Esophagus squamous epithelium (tissue), 5 donors: ENCODE results near the gene SLC2A4RG. TPM values are rescaled to one million over a fixed set of nuclear protein-coding genes. Genes with fewer than 3 reads are reported as not detected.

Experiments used
- DNase-seq: peaks from one replicate; lab custom pipeline; 2025; lab: John Stamatoyannopoulos, UW
- H3K27ac ChIP-seq, 4 donors: fragments of 200-600 bp; sonication (generic); one replicate each; pipeline ENCODE4 v1.5.1; 2016 to 2019; ENCODE audit warnings: mild to moderate bottlenecking in 1 of 4
- H3K27me3 ChIP-seq, 4 donors: fragments of 200-600 bp; sonication (generic); 1 replicate in 3 of 4; 2 replicates in 1 of 4; pipeline versions ENCODE4 v1.5.1 to v1.6.0; 2017 to 2021; ENCODE audit warnings: antibody characterized with exemption in 1 of 4
- H3K36me3 ChIP-seq, 3 donors: fragments of 200-600 bp; sonication (generic); one replicate each; pipeline ENCODE4 v1.5.1; 2016 to 2019
- H3K4me1 ChIP-seq, 3 donors: fragments of 200-600 bp; sonication (generic); one replicate each; pipeline ENCODE4 v1.5.1; 2017 to 2019
- H3K4me3 ChIP-seq, 4 donors: fragments of 200-600 bp; sonication (generic); 1 replicate in 3 of 4; 2 replicates in 1 of 4; pipeline ENCODE4 v1.5.1; 2016 to 2019; ENCODE audit warnings: mild to moderate bottlenecking in 2 of 4, moderate library complexity in 1 of 4
- H3K9me3 ChIP-seq, 3 donors: fragments of 200-600 bp; sonication (generic); one replicate each; pipeline ENCODE4 v1.5.1; 2016 to 2019
- POLR2A ChIP-seq, 4 donors: fragments of 450-650 bp; IDR thresholded peaks; one replicate each; pipeline ENCODE4 v1.6.1; 2017; ENCODE audit warnings: antibody characterized with exemption in 4 of 4, mild to moderate bottlenecking in 4 of 4, moderate library complexity in 3 of 4
- WGBS, 2 donors: methylation state at CpG; one replicate each; pipeline ENCODE4 v1.1.5; 2018; 5-methylcytosine and 5-hydroxymethylcytosine counted together
- intact Hi-C: fragments of 100-400 bp; cut with DNase I; formaldehyde crosslinking; loops from one replicate; pipeline ENCODE4 v1.15.0; 2022
- total RNA-seq, 4 donors: library from RNA; depleted of rRNA; stranded (reverse); fragments of >200 nt; gene quantifications; one replicate each; pipeline ENCODE4 v1.1.0, GENCODE V29; 2016
- TF ChIP-seq, protein P1 (sequence below), 6 experiments: fragments of 450-650 bp in 4 of 6; fragments of 200-600 bp in 2 of 6; sonication (generic) in 2 of 6; IDR thresholded peaks; one replicate each; pipeline ENCODE4 v1.5.1; 2016 to 2019; ENCODE audit warnings: antibody characterized with exemption in 6 of 6, mild to moderate bottlenecking in 4 of 6, moderate library complexity in 4 of 6
- donor health status: DM: yes; HTN: yes; CAD: no.

SLC2A4RG gene
- total RNA-seq, 4 donors from 2014 or later = 37.0 to 55.5 (median 50.2) TPM

DNA sequence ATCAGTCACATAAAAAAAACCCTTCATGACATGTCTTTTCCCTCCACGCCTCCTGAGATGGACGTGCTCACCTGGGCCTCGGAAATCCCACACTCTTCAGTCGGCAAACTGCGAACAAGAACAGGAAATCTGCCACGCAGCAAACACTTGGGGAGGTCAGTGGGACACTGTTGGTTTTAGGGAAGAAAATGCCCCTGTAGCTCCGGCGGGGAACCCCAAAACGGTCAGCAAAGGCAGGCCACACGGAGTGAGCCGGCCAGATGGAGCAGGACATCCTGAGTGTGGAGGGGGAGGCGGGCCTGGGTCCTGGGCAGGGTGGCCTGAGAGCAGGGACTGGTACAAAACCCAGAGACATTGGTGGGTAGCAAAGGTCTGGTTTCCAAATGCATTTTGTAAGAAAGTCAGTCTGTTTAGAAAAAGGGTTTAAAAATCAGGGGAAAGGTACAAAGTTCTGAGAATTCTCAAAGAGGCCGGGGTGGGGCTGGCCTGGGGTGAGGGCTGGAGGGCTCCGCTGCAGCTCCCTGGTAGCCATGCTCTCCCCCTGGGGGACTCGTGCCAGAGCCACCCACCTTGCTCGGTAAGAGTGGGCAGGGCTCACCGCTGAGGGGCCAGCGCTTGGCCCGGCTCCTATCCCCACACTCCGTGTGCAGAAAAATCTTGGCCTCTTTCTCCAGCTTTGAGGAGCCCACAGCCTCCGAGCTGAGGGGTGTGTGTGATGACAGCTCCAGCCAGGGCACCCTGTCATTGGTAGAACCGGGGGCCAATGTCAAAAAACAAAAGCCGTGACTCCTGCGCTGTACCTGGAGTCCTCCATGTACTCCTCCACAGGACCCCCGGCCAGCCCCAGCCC, 5.2 kb downstream of the SLC2A4RG start:
- Histone ChIP-seq H3K36me3 (peaks cover 4 to 39% (median 15%) of the 10 kb centered on the region in 3 donors), H3K9me3 (no peaks in the 10 kb centered on the region), H3K27me3 (no peaks in the 10 kb centered on the region), H3K4me3 (no peak overlapping the region), H3K4me1 (peaks cover 12 to 29% (median 13%) of the 10 kb centered on the region in 3 donors), H3K27ac (no peak overlapping the region)
- TF ChIP-seq POLR2A (IDR thresholded peaks at IDR 0.05) = no peak
- TF ChIP-seq, protein P1, sequence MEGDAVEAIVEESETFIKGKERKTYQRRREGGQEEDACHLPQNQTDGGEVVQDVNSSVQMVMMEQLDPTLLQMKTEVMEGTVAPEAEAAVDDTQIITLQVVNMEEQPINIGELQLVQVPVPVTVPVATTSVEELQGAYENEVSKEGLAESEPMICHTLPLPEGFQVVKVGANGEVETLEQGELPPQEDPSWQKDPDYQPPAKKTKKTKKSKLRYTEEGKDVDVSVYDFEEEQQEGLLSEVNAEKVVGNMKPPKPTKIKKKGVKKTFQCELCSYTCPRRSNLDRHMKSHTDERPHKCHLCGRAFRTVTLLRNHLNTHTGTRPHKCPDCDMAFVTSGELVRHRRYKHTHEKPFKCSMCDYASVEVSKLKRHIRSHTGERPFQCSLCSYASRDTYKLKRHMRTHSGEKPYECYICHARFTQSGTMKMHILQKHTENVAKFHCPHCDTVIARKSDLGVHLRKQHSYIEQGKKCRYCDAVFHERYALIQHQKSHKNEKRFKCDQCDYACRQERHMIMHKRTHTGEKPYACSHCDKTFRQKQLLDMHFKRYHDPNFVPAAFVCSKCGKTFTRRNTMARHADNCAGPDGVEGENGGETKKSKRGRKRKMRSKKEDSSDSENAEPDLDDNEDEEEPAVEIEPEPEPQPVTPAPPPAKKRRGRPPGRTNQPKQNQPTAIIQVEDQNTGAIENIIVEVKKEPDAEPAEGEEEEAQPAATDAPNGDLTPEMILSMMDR (IDR thresholded peaks at IDR 0.05) = no peak
- 64 to 71% methylated on average over 16 to 17 of the region's 25 CpGs for WGBS, 2 donors
- no peak for DNase-seq
- intact Hi-C loops = no loop called here

DNA sequence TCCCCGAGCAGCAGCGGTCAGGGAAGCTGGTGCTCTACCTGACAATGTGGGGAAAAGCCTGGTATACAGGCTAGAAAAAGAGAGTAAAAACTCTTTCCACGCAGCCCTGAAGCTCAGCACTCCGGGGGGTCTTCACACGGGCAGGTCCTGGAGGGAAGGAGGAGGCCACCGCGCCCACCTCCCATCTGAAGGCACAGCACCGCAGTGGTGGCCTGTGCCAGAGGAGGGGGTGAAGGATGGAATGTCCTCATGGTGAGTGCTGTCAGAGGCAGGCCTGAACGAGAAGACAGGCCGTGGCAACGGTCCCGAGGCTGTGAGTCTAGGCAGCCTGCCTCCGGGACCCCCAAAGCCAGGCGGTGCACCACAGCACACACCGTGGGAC, 5.8 kb downstream of the SLC2A4RG start:
- WGBS, 2 donors = 49 to 55% methylated on average over 5 to 8 of the region's 15 CpGs
- Histone ChIP-seq H3K36me3 (peaks cover 4 to 39% (median 15%) of the 10 kb centered on the region in 3 donors), H3K4me1 (peaks cover 12 to 27% (median 13%) of the 10 kb centered on the region in 3 donors), H3K27me3 (no peaks in the 10 kb centered on the region), H3K27ac (no peak overlapping the region), H3K9me3 (no peaks in the 10 kb centered on the region), H3K4me3 (no peak overlapping the region)
- intact Hi-C loops = no loop called here
- no peak for DNase-seq
- TF ChIP-seq, protein P1 (IDR thresholded peaks at IDR 0.05) = no peak
- no peak for TF ChIP-seq POLR2A (IDR thresholded peaks at IDR 0.05)

DNA sequence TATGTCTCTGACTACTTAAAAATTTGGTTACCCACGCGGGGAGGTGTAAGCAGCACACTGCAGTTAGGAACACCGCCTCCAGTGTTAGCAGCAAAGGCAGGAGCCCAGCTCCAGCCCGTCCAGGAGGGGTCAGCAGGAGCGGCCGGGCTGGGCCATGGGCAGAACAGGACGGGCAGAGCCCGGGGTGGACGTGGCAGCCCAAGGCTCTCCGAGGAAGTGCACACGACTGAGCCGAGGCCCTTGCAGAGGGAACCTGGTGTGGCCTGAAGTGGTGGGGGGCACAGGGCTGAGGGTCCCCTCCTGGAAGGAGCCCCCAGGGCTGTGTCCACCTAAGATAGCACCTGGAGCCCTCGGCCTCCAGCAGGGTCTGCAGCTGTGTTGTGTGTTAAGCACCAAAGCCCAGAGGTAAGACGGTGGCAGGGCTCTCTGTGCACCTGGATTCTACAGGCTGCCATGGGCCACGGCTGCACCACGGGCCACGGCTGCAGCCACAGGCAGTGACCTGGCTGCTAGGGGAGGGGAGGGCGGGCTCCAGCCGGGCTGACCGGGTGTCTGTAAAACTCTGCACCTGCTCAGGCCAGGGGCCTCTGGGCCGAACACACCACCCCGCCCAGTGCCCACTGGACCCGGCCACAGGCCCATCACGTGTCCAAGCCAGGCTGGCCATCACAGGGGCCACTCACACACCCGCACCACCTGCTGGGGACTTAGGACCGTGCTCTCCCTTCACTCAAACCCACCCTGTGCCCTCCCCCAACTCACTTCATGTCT, 6.6 kb downstream of the SLC2A4RG start:
- Histone ChIP-seq H3K27me3 (no peaks in the 10 kb centered on the region), H3K27ac (no peak overlapping the region), H3K4me3 (no peak overlapping the region), H3K4me1 (peaks cover 10 to 19% (median 11%) of the 10 kb centered on the region in 3 donors), H3K9me3 (no peaks in the 10 kb centered on the region), H3K36me3 (peaks cover 4 to 39% (median 15%) of the 10 kb centered on the region in 3 donors)
- intact Hi-C loops = no loop called here
- no peak for DNase-seq
- WGBS, 2 donors = 79 to 85% methylated on average over 12 of the region's 26 CpGs
- TF ChIP-seq, protein P1 (IDR thresholded peaks at IDR 0.05) = no peak
- no peak for TF ChIP-seq POLR2A (IDR thresholded peaks at IDR 0.05)

DNA sequence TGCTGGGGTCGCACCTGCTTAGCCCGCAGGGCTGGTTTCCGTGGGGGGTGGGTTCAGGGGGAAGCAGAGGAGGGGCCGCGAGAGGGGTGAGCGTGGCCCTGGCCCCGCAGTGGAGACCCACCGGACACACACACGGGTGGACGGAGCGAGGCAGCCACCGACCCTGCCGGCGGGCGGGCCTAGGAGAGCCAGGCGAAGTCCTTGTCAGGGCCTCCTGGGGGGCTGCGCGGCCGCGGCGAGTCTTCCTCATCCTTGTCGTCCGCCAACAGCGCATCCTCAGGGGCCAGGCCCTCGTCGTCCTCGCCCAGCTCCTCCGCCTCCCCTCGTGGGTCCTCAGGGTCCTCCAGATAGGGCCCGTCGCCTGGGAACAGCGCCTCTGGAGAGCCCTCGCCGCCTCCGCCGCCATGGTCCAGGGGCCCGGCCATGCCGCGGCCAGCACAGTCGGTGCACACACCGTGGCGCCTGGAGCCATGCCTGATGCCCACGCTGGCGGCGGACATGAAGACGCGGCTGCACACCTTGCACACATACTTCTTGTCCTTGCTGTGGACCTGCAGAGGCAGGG, 7.3 kb downstream of the SLC2A4RG start:
- peaks cover 4 to 34% (median 15%) of the 10 kb centered on the region in 3 donors for H3K36me3 ChIP-seq
- TF ChIP-seq POLR2A (IDR thresholded peaks at IDR 0.05) = no peak
- TF ChIP-seq, protein P1 (IDR thresholded peaks at IDR 0.05) = no peak
- DNase-seq = no peak
- H3K4me3 ChIP-seq = no peak overlapping the region
- intact Hi-C loops = no loop called here
- H3K27me3 ChIP-seq = no peaks in the 10 kb centered on the region
- 90 to 94% methylated on average over 16 to 29 of the region's 47 CpGs for WGBS, 2 donors
- peaks cover 3 to 13% (median 4%) of the 10 kb centered on the region in 3 donors for H3K4me1 ChIP-seq
- H3K27ac ChIP-seq = no peak overlapping the region
- H3K9me3 ChIP-seq = no peaks in the 10 kb centered on the region
